NCI-H2029 (cell line): ENCODE data around the gene ADAMTS2.

Experiments used
- DNase-seq: peaks from one replicate; lab custom pipeline; 2025; lab: John Stamatoyannopoulos, UW

The ADAMTS2 gene

GRCh38 chr5:179254638-179255271 lies 90.5 kb downstream of the ADAMTS2 start:
- no peak for DNase-seq

DNA sequence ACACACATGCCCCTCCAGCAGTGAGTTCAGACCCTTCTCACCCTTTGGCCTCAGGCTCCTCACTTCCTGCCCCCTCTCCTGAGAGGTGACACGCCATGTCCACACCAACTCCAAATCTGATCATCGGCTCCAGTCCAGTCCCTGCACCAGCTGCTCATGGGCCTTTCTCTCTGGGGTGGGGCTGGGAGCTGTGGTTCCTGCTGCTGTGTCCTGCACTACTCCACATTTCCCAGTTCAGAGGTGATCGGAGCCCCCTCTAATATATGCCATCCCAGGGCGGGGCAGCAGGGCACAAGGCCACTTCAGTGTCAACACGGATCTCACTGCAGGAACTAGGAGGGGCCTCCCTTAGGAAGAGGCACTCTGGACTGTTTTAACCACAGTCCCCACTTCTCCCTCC lies 91.5 kb downstream of the ADAMTS2 start:
- DNase-seq = no peak

- no peak for DNase-seq
Observed at GRCh38 chr5:179251276-179251969, 93.8 kb downstream of the ADAMTS2 start.

DNA sequence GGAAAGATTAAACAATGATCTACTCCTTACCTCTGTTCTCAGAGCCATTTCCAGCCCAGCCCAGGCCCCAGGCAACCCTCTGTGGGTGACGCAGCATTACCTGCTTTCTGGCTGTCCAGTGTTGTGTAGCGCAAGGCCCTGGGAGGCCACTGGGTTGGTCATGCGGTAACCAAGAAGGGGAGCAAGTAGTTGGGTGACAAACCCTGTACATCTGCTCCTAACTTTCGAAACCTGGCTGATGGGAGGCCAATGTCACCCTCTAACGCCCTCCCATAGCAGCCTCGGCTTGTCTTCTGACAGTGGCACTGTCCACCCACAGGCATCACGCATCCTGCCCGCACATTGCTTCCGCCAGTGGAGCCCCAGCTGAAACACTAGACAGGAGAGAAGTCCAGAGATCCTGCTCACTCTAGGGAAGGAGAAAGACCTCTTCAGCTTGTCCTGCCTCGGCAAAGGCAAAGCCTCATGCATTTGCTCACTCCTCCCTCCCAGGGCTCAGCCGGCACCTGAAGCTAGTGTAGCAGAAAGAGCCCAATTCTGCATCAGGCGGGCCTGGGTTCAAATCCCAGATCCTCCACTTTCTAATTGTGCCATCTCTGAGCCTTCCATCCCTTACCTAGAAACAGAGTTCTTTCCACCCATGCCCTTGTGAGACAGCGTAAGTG lies 94.6 kb downstream of the ADAMTS2 start:
- DNase-seq = no peak

GRCh38 chr5:179246227-179246626 lies 99.0 kb downstream of the ADAMTS2 start:
- DNase-seq = no peak

- no peak for DNase-seq
Observed at GRCh38 chr5:179245031-179245430, 100.2 kb downstream of the ADAMTS2 start.

- no peak for DNase-seq
Observed at GRCh38 chr5:179244044-179244443, 101.2 kb downstream of the ADAMTS2 start.

GRCh38 chr5:179243333-179243732 lies 101.9 kb downstream of the ADAMTS2 start:
- no peak for DNase-seq

DNA sequence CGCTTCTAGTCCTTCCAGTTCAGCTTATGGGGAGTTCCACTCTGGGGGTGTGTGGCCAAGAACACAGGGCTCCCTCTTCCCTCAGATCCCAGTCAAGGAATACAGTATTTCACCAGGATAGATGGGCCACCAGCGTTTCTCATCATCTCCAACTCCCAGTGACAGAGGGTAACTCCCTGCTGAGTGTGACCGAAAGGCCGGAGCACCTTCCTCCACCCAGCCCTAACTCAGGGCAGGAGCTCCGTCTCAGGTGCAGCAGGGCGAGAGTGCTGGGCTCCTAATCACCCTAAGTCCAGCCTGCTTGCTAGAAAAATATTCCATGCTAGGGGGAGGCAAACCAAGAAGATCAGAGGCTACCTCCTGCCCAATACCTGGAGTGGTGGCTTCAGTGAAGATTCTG lies 102.6 kb downstream of the ADAMTS2 start:
- no peak for DNase-seq

GRCh38 chr5:179241764-179242370 lies 103.4 kb downstream of the ADAMTS2 start:
- DNase-seq = no peak

GRCh38 chr5:179241175-179241574 lies 104.1 kb downstream of the ADAMTS2 start:
- no peak for DNase-seq

GRCh38 chr5:179240561-179240960 lies 104.7 kb downstream of the ADAMTS2 start:
- no peak for DNase-seq

GRCh38 chr5:179239256-179240135 lies 105.8 kb downstream of the ADAMTS2 start:
- no peak for DNase-seq

DNA sequence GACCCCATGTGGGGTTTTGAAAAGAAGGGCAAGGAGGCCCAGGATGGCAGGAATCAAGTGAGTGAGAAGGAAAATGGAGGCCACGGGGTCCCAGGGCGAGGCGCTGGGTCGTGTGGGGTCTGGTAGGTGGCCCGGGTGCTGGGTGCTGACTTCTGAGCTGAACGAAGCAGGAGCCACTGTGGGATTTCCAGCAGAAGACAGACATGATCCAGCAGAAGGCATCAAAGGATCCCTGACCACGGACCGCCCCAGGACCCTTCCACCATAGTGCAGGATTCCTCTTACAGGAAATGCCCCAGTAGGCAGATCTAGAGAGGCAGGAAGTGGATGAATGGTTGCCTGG lies 106.7 kb downstream of the ADAMTS2 start:
- no peak for DNase-seq

DNA sequence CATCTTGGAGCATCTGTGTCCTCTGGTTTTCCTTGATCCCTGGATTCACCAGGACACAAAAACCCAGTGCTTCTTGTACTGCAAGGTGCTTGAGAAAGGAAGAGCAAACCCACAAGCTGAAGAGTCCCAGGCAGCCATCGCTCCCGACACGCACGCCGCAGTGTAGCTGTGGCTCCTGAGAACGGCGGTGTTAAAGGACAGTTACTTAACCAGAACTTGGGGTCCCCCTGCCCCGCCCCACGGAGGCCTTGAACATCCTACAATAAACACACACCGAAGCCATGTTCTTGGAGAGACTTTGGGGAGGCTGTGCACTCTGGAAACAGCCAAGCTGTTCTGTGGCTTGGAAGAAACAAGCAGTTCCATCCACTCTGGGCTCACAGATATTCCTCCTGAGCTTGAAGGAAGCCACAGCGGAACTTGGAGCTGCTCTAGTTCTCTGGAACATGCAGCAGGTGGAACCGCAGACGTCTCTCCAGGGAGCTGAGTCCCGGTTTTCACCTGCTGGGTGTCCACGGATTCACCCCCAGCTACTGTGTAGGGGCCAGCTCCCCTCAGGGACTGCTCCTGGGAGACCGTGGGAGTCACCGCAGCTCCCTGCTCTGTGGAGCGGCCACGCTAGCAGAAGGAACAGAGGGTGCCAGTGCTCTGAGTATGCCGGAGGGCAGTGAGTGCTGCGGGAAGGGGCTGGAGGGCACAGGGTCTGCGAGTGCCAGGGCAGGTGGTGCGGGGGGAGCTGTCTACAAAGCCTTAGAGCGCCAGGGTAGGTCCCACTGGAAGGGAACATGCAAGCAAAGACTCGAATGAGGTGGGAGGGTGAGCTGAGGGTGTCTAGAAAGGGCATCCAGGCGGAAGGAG lies 107.3 kb downstream of the ADAMTS2 start:
- no peak for DNase-seq

DNA sequence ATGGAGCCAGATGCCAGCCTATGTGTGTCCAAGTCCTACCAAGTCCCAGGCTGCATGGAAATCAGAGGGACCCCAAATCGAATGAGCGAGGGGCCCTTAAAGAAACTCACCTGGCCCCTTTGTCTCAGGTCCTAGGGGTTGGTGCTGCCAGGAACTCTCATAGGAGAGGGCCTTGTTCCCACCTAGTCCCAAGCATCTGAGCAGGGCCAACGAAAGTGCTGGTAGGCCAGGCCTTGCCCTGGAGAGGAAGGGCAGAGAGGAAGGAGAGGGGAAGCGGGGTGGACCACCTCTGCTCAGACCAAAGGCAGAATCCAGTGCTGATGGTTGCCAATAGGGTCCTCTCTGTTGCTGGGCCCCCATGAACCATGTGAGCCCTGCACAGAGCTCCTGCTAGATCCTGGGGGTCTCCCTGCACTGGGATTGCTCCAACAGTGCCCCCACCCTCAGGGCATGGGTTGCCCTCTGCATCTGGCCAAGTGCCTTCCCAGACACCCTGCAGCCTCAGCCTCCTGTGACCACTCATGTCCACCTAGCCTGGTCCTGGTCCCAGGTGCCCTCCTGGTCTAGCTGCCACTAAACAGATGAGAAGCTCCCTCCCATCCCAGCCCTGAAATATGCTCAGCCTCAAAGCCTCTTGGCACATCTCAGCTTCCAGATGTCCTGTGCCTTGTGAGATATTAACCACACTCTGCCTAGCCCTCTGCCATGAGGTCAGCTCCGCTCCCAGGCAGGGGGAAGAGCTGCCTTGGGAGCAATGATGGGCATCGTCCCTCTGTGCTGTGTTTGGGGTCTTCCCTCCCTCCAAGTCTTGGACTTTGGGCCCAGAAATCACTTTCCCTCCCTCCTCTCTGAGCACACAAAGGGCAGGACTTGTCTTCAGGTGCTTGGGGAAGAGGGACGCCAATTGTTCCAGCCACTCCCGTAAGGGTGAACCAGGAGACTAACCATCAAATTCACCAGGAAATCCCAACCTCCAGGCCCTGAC lies 109.6 kb downstream of the ADAMTS2 start:
- no peak for DNase-seq

GRCh38 chr5:179234563-179235135 lies 110.6 kb downstream of the ADAMTS2 start:
- DNase-seq = no peak

- no peak for DNase-seq
Observed at GRCh38 chr5:179233909-179234562, 111.2 kb downstream of the ADAMTS2 start.
